Peyer's patch (tissue), 4 donors: ENCODE data around the gene WDTC1. TPM values are rescaled to one million over a fixed set of nuclear protein-coding genes. Genes with fewer than 3 reads are reported as not detected.

Experiments used
- DNase-seq, 3 donors: peaks; one replicate each; pipeline ENCODE4 v3.0.0-alpha.2; 2017 to 2019
- H3K27ac ChIP-seq, 4 donors: fragments of 200-600 bp; sonication (generic); one replicate each; pipeline ENCODE4 v1.5.1; 2016 to 2019
- H3K27me3 ChIP-seq, 2 donors: fragments of 200-600 bp; sonication (generic); one replicate each; pipeline ENCODE4 v1.5.1; 2019
- H3K36me3 ChIP-seq, 3 donors: fragments of 200-600 bp; sonication (generic); one replicate each; pipeline ENCODE4 v1.5.1; 2016 to 2019
- H3K4me1 ChIP-seq, 4 donors: fragments of 200-600 bp; sonication (generic); one replicate each; pipeline ENCODE4 v1.5.1; 2016 to 2019
- H3K4me3 ChIP-seq, 4 donors: fragments of 200-600 bp; sonication (generic); 1 replicate in 3 of 4; 2 replicates in 1 of 4; pipeline ENCODE4 v1.5.1; 2016 to 2019; ENCODE audit warnings: mild to moderate bottlenecking in 1 of 4
- H3K9me3 ChIP-seq, 4 donors: fragments of 200-600 bp; sonication (generic); one replicate each; pipeline ENCODE4 v1.5.1; 2016 to 2019; ENCODE audit warnings: mild to moderate bottlenecking in 1 of 4
- POLR2A ChIP-seq, 2 donors: fragments of 450-650 bp; IDR thresholded peaks; one replicate each; pipeline ENCODE4 v1.5.1; 2017; ENCODE audit warnings: antibody characterized with exemption in 2 of 2, mild to moderate bottlenecking in 2 of 2, moderate library complexity in 2 of 2
- small RNA-seq, 2 donors: library from RNA; depleted of rRNA; stranded (forward); fragments of <200 nt; gene quantifications; one replicate each; pipeline ENCODE3, GENCODE V24; 2016
- total RNA-seq, 4 donors: library from RNA; depleted of rRNA; stranded (reverse); fragments of >200 nt; gene quantifications; one replicate each; pipeline ENCODE4 v1.1.0, GENCODE V29; 2016
- TF ChIP-seq, protein P1 (sequence below), 6 experiments: fragments of 450-650 bp in 4 of 6; fragments of 200-600 bp in 2 of 6; sonication (generic) in 1 of 6; IDR thresholded peaks; one replicate each; pipeline ENCODE4 v1.5.1; 2017 to 2019; ENCODE audit warnings: antibody characterized with exemption in 6 of 6, mild to moderate bottlenecking in 3 of 6, moderate library complexity in 1 of 6

Gene WDTC1
- total RNA-seq, 4 donors from 2014 or later = 30.5 to 53.3 (median 40.7) TPM

DNA sequence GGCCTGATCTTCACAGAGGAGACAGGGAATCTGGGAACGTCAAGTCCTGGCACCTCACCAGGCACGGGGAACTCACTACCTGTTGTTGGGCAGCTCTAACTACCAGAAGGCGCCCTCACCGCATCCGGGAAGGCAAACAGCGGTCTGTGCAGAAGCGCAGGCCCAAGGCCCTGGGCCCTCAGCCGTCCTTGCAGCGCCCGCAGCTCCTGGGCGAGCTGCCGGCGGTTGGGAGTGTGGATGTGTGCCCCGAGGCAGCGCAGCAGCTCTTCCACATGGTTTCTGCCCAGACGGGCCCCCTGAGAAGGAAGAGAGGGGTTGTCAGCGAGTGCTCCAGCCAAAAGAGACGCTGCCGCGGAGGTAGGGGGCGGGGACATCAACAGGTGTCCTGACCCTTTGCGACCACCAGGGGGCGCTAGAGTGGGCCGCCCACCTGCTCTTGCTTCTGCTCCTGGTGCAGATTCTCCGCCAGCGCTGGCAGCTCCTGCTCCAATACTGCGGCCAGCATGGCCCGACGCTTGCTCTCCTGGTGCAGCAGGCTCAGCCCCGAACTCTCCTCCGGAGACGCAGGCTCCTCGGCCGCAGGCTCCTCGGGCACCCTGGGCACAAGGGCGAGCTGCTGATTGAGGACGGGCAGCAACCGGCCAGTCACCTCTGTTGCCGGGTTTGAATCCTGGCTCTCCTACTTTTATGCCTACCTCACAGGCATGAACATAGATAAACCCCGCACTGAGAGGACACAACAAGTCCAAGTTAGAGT, 123.0 kb downstream of the WDTC1 start:
- H3K9me3 ChIP-seq = no peaks in the 10 kb centered on the region
- peaks cover 3 to 27% (median 16%) of the 10 kb centered on the region in 4 donors for H3K4me1 ChIP-seq
- DNase-seq = peak; percentile 75 to 87 (median 87)
- peaks cover 0 to 20% (median 0%) of the 10 kb centered on the region in 3 donors for H3K36me3 ChIP-seq
- H3K4me3 ChIP-seq = peak overlapping the region; percentile 29 to 50 (median 47)
- H3K27ac ChIP-seq = peak overlapping the region; percentile 6 to 69 (median 36)
- no peak for TF ChIP-seq POLR2A (IDR thresholded peaks at IDR 0.05)
- TF ChIP-seq, protein P1, sequence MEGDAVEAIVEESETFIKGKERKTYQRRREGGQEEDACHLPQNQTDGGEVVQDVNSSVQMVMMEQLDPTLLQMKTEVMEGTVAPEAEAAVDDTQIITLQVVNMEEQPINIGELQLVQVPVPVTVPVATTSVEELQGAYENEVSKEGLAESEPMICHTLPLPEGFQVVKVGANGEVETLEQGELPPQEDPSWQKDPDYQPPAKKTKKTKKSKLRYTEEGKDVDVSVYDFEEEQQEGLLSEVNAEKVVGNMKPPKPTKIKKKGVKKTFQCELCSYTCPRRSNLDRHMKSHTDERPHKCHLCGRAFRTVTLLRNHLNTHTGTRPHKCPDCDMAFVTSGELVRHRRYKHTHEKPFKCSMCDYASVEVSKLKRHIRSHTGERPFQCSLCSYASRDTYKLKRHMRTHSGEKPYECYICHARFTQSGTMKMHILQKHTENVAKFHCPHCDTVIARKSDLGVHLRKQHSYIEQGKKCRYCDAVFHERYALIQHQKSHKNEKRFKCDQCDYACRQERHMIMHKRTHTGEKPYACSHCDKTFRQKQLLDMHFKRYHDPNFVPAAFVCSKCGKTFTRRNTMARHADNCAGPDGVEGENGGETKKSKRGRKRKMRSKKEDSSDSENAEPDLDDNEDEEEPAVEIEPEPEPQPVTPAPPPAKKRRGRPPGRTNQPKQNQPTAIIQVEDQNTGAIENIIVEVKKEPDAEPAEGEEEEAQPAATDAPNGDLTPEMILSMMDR (IDR thresholded peaks at IDR 0.05) = peak; percentile 95 to 100 (median 96)
- H3K27me3 ChIP-seq = no peaks in the 10 kb centered on the region

Small RNA genes lying within 50 kb of the gene (small RNA-seq; reads per million reads assigned to genes)
- gene RF00019 (0 reads per million in 2 donors), gene RNU6-48P (0 reads per million in 2 donors), gene SNRPEP7 (0 reads per million in 2 donors)

Other genes starting within 250 kb of the WDTC1 start
- 10 to 100 TPM in 1 of 4 donors, 1 to 10 TPM in 2, not detected in 1; 1.9 to 12.2 (median 3.2) TPM for gene TRNP1, start 240.9 kb upstream of the WDTC1 start, total RNA-seq
- gene TENT5B, start 221.8 kb upstream of the WDTC1 start, total RNA-seq = 1 to 10 TPM in 1 of 4 donors, under 1 TPM in 2, not detected in 1; 0.70 to 5.1 (median 0.80) TPM
- gene SLC9A1, start 79.5 kb upstream of the WDTC1 start, total RNA-seq = 10 to 100 TPM in 3 of 4 donors, 1 to 10 TPM in 1; 5.8 to 68.3 (median 48.2) TPM
- gene TMEM222, start 87.5 kb downstream of the WDTC1 start, total RNA-seq = 10 to 100 TPM in 3 of 4 donors, 1 to 10 TPM in 1; 9.9 to 30.8 (median 25.4) TPM
- gene SYTL1, start 107.4 kb downstream of the WDTC1 start, total RNA-seq = 10 to 100 TPM in 1 of 4 donors, 1 to 10 TPM in 3; 9.0 to 37.1 (median 9.5) TPM
- gene MAP3K6, start 132.3 kb downstream of the WDTC1 start, total RNA-seq = 100 to 1,000 TPM in 1 of 4 donors, 10 to 100 TPM in 2, 1 to 10 TPM in 1; 6.3 to 124 (median 34.1) TPM
- not detected for gene FCN3, start 140.2 kb downstream of the WDTC1 start, total RNA-seq
- not detected for gene CD164L2, start 148.7 kb downstream of the WDTC1 start, total RNA-seq
- not detected for gene GPR3, start 158.0 kb downstream of the WDTC1 start, total RNA-seq